EL (cell line): ENCODE measurements around the gene C1orf159.
A peak's percentile ranks its signal among the peaks of the same experiment; 100 is the strongest.

ENCODE experiments used
- DNase-seq: peaks from one replicate; pipeline ENCODE4 v3.0.0-alpha.2; 2016

Gene C1orf159

DNA sequence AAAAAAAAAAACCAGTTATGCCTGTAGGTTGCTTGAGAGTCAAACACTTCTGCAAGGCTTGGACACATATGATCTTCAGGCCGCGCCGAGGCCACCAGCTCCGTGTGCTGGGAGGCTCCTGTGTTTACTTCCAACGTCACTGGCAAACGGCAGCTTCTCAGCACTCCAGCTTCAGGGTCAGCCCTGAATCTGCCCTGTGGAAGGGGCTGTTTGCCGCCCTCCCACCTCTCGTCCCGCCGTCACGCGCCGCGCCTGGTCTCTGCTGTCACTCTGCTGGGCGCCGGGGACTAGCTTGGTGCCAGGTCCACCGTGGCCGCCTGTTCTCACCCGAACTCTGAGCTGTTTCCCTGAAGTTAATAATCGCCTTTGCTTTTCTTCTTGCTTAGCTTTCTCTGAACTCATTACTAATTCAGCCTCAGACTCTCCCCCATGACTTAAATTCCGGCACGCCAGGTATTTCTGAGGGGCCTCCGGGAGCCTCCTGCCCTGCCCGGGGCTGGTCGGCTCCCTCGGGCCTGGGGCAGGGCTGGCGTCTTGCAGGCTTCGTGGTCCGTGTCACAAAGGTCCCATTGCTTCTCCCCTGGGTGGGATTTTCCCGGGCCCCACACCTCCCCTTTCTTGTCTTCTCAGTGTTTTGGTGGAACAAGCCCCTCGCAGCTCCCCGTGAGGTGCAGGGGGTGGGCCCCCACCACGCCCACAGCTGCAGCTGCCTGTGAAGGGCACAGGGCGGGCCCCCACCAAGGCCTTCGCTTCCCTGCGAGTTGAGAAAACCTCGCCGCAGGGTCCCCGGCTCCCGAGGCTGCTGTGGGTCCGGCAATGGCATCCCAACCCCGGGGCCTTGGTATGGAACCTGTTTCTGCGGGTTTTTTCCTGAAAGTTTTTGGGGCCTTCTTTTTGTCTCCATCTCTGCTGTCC, 14.6 kb upstream of the C1orf159 start:
- DNase-seq = no peak

DNA sequence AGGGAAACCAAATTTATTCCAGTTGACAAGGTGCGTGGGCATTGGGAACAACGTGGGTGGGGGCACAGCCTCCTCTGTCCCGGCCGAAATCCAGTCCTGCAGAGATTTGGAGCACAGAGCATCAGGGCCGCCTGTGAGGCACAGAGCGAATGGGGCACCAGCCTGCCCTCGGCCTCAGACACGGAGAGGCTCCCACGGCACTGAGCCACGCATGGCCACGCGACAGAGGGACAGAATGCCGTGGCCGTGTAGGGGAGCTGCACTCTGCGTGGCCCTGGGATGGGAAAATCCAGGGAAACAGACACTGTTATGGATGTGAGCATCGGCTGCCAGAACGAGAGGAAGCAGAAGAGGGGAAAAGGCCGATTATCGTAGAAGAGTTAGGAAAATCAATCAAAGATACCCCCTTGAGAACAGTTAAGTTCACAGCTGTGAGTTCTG, 13.5 kb upstream of the C1orf159 start:
- no peak for DNase-seq

DNA sequence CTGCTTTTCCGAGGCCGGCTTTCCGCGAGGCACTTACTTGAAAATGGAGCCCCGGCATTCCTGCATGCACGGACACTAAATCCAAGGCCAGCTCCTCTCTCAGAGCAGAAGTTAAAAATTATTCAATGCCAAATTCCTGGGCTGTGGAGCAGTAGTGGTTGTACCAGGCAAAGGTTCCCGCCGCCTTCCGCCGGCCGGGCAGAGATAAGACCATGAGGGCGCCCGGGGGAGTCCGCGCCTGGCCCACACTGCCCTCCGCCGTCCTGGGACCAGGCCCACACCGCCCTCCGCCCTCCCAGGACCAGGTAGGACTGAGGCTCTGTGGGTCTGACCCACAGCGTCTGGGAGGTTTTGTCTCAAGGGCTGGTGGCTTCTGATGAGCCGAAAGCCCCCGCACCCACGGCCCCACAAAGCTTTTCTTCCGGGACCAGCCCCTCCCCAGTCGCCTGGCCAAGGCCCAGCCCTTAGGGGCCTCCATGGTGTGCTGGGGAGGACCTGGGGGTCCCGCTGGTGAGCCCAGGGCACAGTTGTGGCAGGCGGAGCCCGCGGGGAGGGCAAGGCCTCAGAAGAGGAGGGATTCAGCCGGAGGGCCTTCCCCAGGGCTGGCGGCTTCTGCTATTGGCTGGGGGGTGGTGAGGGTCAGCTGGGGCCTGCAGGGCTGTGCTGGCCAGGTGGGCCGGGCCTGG, 12.7 kb upstream of the C1orf159 start:
- no peak for DNase-seq

DNA sequence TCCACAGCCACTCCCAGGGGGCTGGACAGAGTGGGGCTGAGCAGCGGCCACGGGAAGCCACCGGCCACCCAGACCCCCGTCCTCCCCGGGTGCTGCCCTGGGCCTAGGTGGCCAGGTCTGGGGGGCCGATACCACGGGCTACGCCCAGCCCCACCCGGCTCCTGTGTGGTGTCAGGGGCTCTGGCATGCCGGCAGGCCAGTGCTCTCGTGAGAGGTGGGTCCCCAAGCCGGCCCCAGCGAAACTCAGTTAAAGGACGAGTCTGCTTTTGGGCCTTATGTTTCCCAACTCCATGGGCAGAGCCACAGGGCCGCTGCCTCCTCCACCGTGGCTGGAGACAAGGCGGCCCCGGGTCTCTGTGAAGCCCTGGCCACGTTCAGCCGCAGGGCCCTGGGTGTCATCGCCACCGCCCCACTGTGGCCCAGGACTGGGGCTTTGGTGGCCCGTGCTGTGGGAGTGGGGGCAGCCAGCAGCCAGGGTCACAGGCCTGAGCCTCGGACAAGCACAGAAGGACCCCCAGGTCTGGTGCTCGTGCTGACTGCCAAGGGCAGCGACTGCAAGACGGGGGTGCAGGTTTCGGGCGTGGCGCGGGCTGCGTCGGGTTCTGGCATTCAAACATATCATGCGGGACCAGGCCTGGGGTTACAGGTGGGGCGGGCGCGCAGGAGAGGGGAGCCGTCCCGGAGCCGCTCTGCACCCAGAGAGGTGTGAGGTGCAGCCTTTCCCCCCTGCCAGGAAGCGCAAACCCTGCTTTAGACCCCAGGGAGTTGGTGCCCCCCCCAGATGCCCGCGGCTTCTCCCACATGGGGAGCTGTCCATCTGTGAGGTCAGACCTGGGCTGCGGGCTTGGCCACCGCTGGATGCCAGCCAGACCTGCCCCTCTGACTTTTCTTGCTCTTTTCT, 11.9 kb upstream of the C1orf159 start:
- DNase-seq = no peak

DNA sequence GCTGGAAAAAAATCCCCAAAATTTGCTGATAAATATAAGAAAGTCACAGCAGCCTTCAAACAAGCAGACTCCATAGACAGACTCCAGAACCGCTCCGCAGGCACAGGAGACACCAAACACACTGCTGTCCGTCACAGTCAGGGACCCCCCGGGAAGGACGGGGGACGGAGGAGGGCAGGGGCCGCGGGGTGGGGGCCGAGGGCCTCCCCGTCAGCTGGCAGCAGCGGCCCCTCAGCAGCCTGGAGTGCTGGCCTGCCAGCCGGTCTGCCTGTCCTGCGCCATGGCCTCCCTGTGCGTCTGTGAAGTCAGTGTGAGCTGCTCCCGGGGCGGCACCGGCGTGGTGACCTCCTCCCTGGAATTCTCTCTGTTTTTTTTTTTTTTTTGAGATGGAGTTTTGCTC, 10.1 kb upstream of the C1orf159 start:
- DNase-seq = no peak

DNA sequence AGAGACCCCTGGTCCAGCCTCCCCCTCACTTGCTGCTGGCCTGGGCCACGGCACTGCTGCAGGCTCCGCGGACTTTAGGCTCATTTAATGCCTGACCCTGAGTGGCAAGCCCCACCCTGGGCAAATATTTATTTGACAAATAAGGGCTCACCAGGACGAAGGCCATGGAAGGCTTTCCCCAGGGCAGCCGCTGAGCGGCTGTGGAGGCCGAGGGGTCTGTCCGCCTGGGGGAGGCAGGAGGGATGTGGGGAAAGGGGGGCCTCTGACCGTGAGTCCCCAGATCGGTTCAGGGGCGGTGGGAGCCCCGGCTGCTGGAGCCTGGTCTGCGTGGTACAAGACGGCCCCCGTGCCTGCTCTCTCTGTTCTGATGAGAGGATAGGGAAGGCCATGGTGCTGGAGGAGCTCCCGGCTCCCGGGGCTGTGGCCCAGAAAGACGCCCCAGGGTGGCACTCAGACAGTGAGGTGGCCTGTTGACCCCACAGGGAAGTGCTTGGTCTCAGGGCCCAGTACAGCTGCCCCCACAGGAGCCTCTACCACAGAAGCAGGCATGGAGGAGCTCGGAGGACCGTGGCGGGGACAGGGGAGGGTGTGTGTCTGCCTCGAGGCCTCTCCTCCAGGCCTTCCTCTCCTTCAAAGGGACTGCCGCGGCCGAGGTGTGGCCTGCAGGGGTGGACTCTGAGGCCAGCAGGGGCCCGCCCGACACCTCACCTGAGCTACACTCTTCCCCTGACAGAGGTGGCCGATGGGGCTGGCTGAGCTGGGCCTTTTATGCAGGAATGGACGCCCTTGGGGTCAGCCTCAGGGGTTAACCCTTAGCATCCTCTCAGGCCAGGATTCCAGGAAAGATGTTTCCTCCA, 9.1 kb upstream of the C1orf159 start:
- DNase-seq = no peak

DNA sequence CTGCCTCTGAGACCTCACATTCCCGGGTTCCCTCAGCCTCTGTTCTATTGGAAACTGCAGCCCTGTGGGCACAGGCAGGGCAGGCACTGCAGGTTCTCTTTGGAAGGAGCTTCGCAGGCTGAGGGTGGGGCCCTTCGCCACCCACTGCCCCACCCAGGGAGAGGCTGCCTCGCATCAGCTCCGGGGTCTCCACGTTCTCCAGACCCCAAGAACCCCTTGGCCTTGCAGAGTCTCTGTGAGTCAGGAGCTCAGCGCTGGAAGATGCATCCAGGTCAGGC, 8.6 kb upstream of the C1orf159 start:
- DNase-seq = no peak

DNA sequence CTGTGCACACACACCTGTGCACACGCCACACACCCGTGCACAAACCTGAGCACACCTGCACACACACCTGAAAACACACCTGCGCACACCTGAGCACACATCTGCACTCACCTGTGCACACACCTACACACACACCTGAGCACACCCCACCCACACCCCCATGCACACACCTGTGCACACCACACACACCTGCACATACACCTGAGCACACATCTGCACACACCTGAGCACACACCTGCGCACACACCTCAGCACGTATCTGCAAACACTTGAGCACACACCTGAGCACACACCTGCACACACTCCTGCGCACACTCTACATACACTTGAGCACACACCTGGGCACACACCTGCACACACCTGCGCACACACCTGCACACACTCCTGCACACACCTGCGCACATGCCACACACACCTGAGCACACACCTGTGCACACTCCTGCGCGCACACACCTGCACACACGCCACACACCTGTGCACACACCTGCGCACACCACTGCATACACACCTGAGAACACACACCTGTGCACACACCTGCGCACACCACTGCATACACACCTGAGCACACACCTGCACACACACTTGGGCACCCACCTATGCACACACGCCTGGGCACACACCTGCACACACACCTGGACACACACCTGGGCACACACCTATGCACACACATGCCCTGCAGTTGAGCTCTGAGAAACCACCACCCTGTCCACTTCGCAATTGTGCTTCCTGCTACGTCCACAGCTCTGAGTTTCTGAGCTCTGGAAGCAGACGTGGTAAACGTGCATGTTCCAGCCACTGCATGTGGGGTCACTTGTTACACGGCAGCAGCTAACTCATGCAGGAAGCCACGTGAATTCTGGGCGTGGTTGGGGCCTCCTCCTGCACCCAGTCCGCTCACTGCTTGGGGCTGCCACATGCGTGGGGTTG, 8.0 kb upstream of the C1orf159 start:
- peak; percentile 63 for DNase-seq

DNA sequence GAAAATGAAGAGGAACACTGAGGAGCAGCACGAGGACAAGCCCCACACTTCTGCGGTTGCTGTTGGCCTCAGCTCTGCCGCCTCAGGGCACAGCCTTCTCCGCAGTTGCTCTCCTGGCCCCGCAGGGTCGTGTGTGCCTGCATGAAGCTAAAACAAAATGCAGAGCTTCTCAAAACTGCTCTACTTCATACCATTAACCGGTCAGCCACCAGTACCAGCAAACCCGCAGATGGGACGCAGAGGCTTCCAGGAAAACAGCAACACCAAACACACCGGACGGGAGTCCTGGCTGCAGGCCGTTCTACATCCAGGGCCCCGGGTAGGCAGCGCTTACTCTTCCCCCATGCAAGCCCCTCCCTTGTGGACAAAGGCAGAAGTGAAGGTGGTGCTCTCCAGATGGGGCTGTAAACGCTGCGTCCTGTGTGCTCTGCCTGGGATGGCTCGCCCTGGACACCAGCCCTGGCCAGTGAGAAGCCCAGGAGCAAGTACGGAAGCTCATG, 7.1 kb upstream of the C1orf159 start:
- DNase-seq = peak; percentile 65

DNA sequence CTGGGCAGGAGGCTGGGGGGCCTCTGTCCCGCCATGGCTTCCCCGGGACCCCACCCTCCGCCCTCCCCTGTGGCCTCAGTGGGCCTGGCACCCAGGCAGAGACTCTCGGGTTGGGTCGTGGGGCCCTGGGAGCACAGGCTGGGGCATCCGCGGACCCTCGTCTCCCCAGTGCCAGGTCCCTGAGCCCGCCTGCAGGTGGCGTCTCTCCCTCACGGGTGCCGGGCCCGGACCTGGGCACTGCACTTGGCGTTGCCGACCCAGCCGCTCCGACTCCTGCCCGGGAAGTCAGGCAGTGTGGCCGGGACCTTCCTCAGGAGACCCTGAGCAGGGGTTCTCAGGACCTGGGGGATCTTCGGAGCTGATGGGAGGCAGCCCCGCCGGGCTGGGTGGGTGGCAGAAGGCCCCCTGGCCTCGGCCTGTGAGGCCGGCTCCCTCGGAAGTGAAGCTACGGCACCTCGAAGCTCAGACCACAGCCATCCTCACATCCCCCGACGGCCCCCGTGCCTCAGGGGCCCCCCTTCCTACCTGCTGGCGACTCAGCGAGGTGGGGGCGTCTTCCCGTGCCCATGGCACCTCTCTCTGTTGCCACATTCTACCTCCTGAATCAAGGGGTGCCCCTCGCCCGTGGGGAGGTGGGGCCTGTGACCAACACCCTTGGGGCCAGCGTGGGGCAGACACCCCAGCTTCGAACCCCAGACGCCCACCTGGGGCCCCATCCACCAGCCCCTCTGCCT, 6.4 kb upstream of the C1orf159 start:
- peak; percentile 76 for DNase-seq

DNA sequence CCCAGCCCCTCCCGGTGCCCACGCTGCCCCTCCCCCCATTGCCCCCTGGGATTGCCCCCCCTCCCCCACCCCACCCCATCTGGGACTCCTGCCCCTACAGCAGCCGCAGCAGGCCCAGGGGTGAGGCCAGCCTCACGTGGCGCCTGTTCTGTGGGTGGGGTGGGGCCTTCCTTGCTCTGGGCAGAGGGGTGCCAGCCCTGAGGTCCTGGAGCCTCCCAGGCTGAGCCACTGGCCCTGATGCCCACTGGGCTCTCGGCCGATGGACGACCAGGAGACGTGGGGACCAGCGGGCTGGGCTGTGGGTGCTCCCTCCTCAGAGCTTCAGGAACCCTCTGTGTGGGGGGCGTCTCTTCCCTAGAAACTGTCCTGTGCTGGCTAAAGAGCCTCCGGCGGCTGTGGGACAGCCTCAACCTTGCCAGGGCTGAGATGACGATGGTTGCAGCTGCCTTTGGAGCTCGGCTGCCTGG, 5.8 kb upstream of the C1orf159 start:
- DNase-seq = no peak

DNA sequence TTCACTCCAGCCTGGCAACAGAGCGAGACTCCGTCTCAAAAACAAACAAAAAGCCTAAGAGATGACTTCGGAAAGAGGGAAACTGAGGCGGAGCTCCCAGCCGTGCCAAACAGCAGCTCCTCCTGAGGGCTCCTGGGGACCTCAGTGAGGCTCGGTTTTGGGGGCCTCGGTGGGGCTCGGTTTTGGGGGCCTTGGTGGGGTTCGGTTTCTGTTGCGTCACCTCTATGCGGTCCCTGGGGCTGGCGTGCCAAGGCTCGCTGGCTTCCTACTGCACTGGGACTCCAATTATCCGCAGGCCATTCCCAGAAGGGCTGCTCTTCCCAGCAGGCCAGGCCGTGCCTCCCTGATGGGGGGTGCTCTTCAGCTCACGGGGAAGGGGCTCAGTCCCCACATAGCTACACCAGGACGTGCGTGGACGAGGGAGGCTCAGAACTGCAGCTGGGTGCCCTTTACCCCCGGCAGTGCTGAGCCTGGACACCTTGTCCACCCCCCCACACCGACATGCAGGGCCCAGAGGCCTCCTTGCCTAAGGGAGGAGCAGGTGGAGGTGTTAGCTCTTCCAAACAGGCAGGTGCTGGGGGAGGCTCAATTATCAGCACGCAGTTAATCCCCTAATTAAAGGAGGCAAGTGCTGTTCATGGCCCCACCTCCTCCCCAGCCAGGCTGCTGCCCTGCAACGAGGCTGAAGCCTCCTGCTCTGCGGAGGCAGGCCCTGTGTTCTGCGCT, 5.1 kb upstream of the C1orf159 start:
- no peak for DNase-seq

DNA sequence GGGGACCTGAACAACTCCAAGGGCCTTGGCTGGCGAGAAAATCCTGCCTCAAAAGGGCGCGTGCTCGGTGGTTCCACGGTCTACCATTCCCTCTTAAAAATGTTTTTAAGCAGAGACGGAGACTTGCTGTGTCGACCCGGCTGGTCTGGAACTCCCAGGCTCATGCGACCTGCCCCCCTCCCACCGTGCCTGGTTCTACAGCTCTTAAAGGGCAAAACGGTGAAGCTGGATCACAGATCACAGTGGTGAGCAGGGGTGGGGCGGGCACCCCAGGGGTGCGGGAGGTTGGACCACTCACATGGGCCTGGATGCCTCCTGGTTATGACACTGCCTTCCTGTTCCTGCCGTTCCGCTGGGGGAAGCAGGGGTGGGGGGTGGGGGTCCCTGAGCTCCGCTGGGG, 4.2 kb upstream of the C1orf159 start:
- DNase-seq = no peak

DNA sequence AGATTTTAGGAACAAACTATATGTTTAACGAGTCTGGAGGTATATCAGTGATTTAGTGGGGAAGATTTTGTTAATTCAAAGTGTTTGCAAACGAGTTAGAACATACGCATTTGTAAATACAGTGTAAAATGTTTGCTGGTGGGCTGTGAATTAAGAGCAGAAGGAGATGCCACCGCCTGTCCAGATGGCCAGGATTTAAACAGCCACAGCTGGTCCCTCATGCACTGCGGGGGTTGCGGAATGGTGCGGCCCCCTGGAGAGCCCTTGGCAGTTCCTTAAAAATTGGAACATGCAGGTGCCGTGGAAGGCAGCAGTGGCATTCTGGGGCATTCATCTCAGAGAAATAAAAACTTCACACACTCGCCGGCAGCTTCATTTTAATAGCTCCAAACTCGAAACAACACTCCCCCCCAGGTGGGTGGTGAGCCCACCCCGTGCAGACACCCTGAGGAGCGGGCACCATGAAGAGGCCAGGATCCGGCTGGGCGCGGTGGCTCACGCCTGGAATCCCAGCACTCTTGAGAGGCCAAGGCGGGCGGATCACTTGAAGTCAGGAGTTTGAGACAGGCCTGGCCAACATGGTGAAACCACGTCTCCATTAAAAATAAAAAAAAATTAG, 3.5 kb upstream of the C1orf159 start:
- no peak for DNase-seq

DNA sequence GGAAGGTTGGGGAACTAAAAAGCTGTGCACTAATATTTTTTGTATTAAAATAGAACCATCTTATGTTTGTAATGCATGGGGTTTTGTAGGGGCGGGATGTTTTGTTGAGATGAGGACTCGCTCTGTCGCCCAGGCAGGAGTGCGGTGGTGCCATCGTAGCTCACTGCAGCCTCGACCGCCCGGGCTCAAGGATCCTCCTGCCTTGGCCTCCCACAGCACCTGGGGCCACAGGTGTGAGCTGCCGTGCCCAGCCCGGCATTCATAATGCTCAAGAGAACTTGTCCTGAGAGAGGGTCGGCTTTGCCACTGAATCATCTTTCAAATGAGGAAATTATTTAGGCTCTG, 3.0 kb upstream of the C1orf159 start:
- DNase-seq = no peak

DNA sequence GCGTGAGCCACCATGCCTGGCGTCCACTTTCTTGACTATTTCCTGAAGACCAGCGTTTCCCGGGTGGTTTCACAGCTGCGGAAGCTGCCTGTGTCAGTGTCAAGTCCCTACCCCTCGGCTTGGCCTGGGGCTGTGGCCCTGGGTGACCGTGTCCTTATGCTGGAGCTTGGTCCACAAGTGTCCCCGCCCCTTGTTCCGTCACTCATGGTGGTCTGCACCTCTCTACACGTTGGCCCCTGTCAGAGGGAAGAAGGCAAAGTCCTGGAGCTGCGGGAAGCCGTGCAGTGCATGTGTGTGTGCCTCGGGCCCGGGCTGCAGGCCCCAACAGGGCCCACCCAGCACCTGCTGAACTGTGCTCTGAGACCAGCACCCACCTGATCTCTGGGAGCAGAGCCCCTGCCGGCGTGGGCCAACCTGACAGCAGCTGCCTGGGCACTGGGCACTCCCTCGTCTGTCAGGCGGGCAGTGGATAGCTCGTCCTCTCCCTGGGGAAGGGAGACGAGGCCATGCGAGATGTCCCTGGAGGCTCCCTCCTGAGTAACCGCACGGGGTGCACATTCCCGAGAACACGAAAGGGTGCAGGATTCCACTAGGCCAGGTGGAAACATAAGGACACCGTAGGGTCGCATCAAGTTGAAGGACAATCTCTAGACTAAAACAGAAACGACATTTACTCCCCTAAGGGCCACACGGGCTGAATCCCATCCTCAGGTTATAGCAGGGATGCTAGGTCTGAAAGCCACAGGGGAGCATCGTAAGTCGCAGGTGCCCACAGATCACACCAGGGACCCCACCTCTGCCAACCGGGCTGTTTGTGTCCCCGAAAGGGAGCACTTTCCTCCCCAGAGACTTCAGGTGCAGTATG, 2.4 kb upstream of the C1orf159 start:
- no peak for DNase-seq

DNA sequence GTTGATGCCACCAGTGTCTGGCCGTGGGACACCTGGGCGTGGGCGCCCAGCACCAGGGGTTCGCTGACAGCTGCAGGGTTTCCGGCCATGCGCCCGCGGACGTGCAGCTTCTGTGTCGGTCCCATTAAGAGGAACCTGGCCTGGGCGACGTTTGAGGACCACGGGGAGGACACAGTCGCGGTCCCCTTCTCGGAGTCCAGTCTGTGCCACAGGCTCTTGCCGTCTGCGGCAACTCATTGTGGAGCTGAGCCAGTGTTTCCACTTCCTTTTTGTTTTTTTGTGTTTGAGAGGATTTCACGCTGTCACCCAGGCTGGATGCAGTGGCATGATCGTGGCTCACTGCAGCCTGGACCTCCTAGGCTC, 1.6 kb upstream of the C1orf159 start:
- DNase-seq = no peak
